GM20431 (cell line): ENCODE results near the gene SPATA18.
"Not testable (repeated sequence)": the region's sequence is repeated elsewhere in the genome, so short reads cannot be mapped to it uniquely, and the experiment has no call there.

Experiments
- in situ Hi-C: fragments of 300-500 bp; cut with MseI, MboI; formaldehyde crosslinking; loops from one replicate; pipeline ENCODE4 v1.15.0; 2020; ENCODE audit warnings: low sequenced_read_pairs; ENCODE audit not compliant: unreplicated experiment

The SPATA18 gene

DNA sequence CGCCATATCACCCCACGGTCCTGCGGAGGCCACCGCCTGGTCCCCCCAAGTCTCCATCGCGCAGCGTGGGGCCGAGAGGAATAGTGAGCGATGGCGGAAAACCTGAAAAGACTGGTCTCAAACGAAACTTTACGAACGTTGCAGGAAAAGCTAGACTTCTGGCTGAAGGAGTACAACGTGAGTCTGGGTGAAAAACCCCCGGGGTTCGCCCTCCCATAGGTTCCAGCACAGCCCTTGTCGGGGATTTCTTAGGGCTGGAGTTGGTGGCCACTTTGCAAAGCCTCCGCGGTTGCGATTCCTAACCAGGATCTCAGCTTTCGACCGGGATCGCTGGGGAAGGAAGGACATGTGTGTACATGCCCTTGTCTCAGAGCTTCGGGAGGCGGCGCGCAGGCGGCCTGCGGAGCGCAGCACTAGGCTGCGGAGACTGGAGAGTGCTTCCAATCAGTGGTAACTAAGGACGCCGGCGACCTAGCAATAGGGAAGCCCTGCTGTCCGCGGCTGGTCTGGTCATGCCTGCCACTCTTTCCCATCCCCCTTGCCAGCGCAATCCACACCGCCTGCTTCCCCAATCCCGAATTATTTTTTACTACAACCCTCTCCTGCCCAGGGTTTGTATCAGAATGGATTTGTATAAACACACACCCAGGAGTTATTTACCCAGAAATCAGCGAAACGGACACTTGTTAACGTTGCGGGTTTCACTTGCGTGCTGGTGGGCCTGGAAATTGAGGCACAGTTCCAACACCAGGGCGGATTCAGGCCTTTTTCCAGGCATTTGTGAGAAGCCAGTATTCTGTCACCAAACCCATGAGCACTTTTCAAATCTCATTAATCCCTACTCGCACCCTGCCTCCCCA lies 741 bp downstream of the SPATA18 start:
- in situ Hi-C loops: no loop called here

DNA sequence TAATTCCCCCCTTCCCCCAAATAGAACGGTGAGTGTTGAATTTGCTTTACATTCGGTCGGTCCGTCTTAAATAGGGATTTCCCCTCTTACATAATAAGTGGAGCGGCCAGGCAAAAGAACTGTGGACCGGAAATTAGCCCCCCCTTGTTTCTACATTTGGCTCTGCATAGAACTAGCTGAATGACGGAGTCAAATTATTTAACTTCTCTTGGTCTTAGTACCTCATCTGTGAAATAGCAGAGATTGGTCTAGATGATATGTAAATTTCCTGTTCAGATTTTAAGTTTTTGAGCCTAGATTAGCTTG lies 1.3 kb downstream of the SPATA18 start:
- in situ Hi-C loops: no loop called here

DNA sequence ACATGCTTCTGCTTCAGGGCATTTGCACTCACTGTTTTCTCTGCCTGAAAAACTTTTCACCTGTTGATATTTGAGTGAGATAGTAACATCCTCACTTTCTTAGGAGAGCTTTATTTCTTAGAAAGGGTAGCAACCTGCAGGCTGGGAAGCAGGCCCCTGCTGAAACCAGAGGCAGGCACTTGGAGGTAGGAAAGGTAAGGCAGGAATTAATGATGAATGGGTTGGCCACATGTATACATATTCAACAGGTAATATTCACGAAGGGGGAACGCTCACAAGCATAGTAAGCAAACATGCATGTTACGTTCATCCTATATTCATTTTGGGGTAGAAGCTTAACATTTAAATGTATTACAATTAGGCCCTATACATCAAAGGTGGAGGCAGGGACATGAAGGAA lies 3.1 kb downstream of the SPATA18 start:
- in situ Hi-C loops: no loop called here

DNA sequence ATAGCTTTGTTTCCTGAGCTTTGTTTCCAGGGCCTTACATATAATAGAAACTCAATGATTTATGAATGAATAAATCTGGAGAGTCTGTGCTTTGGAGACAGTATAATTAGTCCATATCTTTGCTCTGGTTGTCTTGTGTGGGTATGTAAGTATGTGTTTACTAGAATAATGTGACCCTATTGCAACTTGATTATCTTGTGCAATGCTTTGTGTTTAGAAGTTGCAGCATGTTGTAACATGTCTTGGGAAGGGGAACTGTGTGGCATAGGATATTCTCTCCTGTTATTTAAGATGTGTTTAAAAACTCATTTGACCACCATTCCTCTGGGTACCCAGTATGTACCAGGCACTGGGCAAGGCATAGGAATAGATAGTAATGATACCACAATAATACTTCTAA lies 6.1 kb downstream of the SPATA18 start:
- in situ Hi-C loops: no loop called here

- in situ Hi-C loops: no loop called here
These were observed 7.2 kb downstream of the SPATA18 start for GRCh38 chr4:52058275-52058674.

DNA sequence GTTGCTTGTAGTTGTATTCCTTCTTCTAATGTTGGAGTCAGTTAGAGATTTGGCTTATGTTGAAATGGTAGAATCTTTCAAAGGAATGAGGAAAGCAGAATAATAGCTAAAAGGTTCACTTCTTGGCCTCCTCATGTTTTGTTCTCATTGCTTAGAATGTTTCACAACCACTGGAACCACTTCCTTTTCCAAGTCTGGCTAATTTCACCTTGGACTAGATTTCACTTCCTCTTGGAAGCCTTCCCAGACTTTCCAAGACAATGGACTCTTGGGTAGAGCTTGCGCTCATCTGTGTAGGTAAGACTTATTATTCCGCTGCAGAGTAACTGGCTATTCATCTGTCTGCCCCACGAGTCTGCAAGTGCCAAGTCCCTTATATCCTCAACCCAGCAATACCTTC lies 8.3 kb downstream of the SPATA18 start:
- in situ Hi-C loops: no loop called here

DNA sequence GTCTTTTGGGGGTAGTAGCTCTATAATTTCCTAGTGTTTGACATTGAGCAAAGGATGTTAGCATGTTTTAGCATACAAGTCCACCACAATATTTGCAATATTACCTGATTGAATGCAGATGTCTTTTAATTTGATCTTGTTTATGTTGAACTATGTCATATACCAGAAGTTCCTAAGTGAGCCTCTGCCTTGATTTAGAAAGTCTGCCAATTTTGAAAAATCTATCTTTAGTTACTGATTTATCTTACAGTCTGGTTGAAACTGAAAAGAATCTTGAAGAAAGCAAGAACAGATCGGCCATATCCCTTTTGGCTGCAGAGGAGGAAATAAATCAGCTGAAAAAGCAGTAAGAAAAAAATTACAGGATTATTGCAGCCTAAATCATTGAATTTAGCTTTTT lies 18.5 kb downstream of the SPATA18 start:
- in situ Hi-C loops: no loop called here

DNA sequence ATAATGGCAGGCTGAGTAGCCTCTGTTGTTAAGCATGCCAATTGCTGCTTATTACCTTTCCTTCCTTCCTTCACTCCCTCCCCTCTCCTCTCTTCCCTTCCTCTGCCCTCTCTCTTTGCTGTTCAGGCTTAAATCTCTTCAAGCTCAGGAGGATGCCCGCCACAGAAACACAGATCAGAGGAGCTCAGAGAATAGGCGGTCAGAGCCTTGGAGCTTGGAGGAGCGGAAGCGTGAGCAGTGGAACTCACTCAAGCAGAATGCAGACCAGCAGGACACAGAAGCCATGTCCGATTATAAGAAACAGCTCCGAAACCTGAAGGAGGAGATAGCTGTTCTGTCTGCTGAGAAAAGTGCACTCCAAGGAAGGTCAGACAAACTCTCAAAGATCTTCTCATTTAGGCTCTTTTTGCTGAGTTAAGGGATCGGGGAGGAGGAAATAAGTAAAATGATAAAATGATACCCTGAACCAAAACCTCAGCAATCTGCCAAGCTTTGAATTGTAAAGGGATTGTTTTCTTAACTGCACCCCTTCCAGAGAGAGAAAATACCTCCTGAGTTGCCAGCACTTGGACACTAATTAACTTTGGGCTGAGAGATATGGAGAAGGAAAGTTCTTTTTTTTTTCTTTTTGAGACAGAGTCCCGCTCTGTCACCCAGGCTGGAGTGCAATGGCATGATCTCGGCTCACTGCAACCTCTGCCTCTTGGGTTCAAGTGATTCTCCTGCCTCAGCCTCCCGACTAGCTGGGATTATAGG lies 20.9 kb downstream of the SPATA18 start:
- in situ Hi-C loops: no loop called here

GRCh38 chr4:52076731-52077130 lies 25.6 kb downstream of the SPATA18 start:
- in situ Hi-C loops: no loop called here

DNA sequence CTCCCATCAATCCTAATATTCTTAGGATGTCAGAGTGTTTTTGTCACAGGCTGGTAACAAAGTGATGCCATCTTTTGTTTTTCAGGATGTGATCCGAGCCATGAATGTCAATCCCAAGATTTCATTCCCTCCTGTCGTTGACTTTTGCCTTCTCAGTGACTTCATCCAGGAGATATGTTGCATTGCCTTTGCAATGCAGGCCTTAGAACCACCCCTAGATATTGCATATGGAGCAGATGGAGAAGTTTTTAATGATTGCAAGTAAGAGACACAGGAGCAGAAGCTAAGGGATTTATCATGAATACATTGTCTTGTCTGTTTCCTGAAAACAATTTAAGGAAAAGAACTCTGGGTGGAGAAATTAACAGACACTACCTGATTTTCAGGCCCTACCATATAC lies 28.6 kb downstream of the SPATA18 start:
- in situ Hi-C loops: no loop called here

DNA sequence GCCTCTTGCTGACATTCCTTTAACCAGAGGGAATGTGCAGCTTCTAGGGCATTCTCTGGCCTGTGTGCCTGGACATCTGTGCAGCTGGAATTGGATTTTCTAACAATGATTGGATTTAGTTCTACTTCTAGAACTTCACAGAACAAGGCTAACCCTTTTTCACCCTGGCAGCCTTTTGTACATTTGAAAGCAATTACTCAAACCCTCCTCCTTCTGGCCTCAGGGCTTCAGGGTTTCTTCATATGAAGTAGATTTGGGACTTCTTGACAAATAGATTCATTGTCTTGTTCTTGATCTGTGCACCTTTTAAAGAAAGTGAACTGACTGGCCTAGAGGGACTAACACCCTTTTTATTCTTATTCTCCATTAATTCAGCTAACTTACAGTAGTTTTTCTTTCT lies 30.1 kb downstream of the SPATA18 start:
- in situ Hi-C loops: no loop called here

- in situ Hi-C loops: not testable (repeated sequence)
These were observed 35.3 kb downstream of the SPATA18 start for GRCh38 chr4:52086425-52086824.

- in situ Hi-C loops: no loop called here
These were observed 40.7 kb downstream of the SPATA18 start for GRCh38 chr4:52091801-52092200.

- in situ Hi-C loops: no loop called here
These were observed 42.4 kb downstream of the SPATA18 start for GRCh38 chr4:52093466-52093865.

- in situ Hi-C loops: no loop called here
These were observed 43.5 kb downstream of the SPATA18 start for GRCh38 chr4:52094376-52095145.

DNA sequence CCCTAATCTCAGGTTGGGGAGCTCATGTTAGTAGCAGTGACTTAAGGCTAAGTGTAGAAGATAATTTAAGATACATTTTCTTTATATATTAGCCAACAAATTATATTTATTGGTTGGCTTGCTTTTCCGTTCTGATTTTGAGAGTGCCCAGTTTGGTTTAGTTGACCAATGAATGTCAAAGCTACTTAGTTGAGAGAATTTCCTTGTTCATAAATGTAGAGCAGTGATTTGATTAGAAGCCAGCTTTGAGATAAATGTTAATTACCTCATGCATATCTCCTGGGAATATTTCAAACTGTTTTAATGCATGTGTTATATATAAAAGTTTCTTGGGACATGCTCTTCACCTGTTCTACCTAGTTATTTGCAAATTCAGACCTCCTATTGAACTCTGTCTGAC lies 44.3 kb downstream of the SPATA18 start:
- in situ Hi-C loops: no loop called here

- in situ Hi-C loops: no loop called here
These were observed 44.9 kb downstream of the SPATA18 start for GRCh38 chr4:52096048-52096447.

GRCh38 chr4:52098618-52099017 lies 47.5 kb downstream of the SPATA18 start:
- in situ Hi-C loops: no loop called here

- in situ Hi-C loops: no loop called here
These were observed 48.9 kb downstream of the SPATA18 start for GRCh38 chr4:52099860-52100461.

GRCh38 chr4:52102587-52102986 lies 51.5 kb downstream of the SPATA18 start:
- in situ Hi-C loops: no loop called here

DNA sequence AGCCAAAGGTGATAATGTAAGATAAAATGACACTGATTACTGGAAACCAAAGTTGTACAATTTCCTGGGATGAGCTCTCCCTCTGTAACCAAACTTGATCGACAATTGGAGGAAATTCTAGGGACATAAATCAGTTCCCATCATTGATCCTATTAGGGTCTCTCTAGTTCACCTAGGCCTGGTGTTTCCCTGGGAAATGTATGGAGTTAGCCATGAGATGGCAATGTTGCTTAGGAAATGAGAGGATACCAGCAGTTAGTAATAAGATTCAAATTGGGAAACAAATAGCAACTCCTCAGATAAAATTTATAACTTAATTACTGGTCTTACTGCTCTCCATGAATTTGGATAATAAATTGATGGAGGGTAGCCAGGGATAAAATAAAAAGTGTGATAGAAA lies 52.2 kb downstream of the SPATA18 start:
- in situ Hi-C loops: no loop called here
